ENCODE results near the gene INIP. TPM values are rescaled to one million over a fixed set of nuclear protein-coding genes. Genes with fewer than 3 reads are reported as not detected.

The INIP gene
- polyA plus RNA-seq, 1 donor from 2014 or later, result 64.7 TPM

DNA sequence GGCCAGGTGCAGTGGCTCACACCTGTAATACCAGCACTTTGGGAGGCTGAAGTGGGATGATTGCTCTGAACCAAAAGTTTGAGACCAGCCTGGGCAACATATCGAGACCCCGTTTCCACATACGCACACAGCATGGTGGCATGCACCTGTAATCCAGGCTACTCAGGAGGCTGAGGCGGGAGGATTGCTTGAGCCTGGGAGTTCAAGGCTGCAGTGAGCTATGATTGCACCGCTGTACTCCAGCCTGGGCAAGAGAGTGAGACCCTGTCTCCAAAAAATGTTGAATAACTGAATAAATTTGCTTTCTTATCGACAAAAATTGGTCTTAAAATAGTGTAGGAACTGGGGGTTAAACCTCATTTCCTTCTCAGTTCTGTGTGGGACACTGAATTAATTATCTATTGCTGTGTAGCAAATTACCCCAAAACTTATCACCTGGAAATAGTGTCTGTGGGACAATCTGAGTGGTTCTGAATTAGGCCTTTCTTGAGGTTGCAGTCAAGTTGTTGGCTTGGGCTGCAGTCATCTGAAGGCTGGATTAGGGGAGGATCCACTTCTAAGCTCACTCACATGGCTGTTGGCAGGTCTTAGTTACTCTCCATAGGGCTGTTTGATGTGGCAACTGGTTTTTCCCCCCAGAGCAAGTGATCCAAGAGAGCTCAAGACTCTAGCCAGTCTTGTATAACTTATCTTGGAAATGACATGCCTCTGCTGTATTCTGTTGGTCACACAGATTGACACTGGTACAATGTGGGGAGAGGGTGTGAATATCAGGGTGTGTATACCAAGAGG, 34.6 kb upstream of the INIP start:
- Histone ChIP-seq H3K27ac (ENCODE audit: low read length) (no peak overlapping the region), H3K4me3 (ENCODE audit: low read length) (peak overlapping the region; percentile 98), H4K20me1 (ENCODE audit: insufficient read depth) (no peaks in the 10 kb centered on the region), H3K9ac (ENCODE audit: low read length) (peak overlapping the region; percentile 82), H3K9me3 (ENCODE audit: low read length) (no peaks in the 10 kb centered on the region), H2AFZ (ENCODE audit: low read depth, low read length) (no peak overlapping the region), H3F3A (ENCODE audit: insufficient read depth, low read length, poor library complexity, severe bottlenecking) (no peaks in the 10 kb centered on the region), H3K9me2 (ENCODE audit: insufficient read depth, low read length) (no peaks in the 10 kb centered on the region), H3K27me3 (ENCODE audit: insufficient read depth, low read depth, low read length) (no peaks in the 10 kb centered on the region), H3K4me2 (ENCODE audit: low read length) (no peak overlapping the region), H3K79me2 (replicated peaks; ENCODE audit: insufficient read depth, low read length) (peaks cover 30% of the 10 kb centered on the region), H3K36me3 (ENCODE audit: insufficient read depth, low read length) (no peaks in the 10 kb centered on the region)
- TF ChIP-seq, protein P1, sequence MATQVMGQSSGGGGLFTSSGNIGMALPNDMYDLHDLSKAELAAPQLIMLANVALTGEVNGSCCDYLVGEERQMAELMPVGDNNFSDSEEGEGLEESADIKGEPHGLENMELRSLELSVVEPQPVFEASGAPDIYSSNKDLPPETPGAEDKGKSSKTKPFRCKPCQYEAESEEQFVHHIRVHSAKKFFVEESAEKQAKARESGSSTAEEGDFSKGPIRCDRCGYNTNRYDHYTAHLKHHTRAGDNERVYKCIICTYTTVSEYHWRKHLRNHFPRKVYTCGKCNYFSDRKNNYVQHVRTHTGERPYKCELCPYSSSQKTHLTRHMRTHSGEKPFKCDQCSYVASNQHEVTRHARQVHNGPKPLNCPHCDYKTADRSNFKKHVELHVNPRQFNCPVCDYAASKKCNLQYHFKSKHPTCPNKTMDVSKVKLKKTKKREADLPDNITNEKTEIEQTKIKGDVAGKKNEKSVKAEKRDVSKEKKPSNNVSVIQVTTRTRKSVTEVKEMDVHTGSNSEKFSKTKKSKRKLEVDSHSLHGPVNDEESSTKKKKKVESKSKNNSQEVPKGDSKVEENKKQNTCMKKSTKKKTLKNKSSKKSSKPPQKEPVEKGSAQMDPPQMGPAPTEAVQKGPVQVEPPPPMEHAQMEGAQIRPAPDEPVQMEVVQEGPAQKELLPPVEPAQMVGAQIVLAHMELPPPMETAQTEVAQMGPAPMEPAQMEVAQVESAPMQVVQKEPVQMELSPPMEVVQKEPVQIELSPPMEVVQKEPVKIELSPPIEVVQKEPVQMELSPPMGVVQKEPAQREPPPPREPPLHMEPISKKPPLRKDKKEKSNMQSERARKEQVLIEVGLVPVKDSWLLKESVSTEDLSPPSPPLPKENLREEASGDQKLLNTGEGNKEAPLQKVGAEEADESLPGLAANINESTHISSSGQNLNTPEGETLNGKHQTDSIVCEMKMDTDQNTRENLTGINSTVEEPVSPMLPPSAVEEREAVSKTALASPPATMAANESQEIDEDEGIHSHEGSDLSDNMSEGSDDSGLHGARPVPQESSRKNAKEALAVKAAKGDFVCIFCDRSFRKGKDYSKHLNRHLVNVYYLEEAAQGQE (IDR thresholded peaks at IDR 0.05; ENCODE audit: borderline replicate concordance), result no peak
- TF ChIP-seq EZH2 (IDR thresholded peaks at IDR 0.05; ENCODE audit: borderline replicate concordance, insufficient read depth, low read length, poor library complexity, severe bottlenecking) (no peak), RAD21 (conservative IDR thresholded peaks at IDR 0.05) (no peak), TAF1 (IDR thresholded peaks at IDR 0.05; ENCODE audit: low read depth) (no peak), MXI1 (conservative IDR thresholded peaks at IDR 0.05; ENCODE audit: poor library complexity, severe bottlenecking) (no peak), EP300 (conservative IDR thresholded peaks at IDR 0.05; ENCODE audit: poor library complexity, severe bottlenecking) (no peak), POLR2AphosphoS5 (IDR thresholded peaks at IDR 0.05) (no peak), SMC3 (conservative IDR thresholded peaks at IDR 0.05; ENCODE audit: poor library complexity) (no peak)
- TF ChIP-seq, protein P2, sequence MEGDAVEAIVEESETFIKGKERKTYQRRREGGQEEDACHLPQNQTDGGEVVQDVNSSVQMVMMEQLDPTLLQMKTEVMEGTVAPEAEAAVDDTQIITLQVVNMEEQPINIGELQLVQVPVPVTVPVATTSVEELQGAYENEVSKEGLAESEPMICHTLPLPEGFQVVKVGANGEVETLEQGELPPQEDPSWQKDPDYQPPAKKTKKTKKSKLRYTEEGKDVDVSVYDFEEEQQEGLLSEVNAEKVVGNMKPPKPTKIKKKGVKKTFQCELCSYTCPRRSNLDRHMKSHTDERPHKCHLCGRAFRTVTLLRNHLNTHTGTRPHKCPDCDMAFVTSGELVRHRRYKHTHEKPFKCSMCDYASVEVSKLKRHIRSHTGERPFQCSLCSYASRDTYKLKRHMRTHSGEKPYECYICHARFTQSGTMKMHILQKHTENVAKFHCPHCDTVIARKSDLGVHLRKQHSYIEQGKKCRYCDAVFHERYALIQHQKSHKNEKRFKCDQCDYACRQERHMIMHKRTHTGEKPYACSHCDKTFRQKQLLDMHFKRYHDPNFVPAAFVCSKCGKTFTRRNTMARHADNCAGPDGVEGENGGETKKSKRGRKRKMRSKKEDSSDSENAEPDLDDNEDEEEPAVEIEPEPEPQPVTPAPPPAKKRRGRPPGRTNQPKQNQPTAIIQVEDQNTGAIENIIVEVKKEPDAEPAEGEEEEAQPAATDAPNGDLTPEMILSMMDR (IDR thresholded peaks at IDR 0.05; ENCODE audit: poor library complexity, severe bottlenecking), result no peak

DNA sequence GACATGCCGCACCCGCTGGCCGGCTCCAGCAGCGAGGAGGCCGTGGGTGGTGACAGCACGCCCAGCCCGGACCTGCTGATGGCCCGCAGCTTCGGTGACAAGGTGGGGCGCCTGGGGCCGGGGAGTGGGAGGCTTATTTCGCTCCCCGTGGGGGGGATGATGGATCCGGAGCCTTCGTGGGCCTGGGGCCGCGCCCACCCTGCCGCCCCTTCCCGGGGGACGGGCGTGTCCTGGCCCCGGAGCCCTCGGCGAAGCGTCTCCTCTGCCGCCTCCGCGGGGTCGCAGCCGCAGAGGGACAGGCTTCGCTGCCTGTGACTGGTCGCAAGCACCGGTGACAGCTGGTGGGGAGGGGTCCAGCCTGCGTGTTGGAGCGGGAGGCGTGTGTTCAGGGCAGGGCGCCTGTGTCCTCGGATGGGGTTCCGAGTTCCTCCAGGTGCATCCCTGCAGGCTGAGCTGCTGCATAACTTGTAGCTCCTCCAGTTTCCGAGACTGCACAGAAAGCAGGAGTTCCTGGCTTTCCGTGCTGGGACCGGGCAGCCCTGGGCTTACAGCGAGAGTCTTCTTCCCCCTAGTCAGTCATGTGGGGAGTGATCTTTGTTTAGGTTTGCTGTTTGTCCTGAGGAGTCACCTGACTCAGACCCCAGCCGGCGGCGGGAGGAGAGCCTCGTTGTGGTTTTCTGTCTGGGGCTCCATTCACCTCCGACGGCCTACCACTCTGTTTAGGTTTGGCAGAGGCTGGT, 33.3 kb upstream of the INIP start:
- H3K9me3 ChIP-seq (ENCODE audit: low read length), result no peaks in the 10 kb centered on the region
- H3K27me3 ChIP-seq (ENCODE audit: insufficient read depth, low read depth, low read length), result no peaks in the 10 kb centered on the region
- H4K20me1 ChIP-seq (ENCODE audit: insufficient read depth), result no peaks in the 10 kb centered on the region
- H3F3A ChIP-seq (ENCODE audit: insufficient read depth, low read length, poor library complexity, severe bottlenecking), result no peaks in the 10 kb centered on the region
- peak overlapping the region; percentile 64 for H3K27ac ChIP-seq (ENCODE audit: low read length)
- H3K9ac ChIP-seq (ENCODE audit: low read length), result peak overlapping the region; percentile 82
- peak overlapping the region; percentile 88 for H2AFZ ChIP-seq (ENCODE audit: low read depth, low read length)
- H3K36me3 ChIP-seq (ENCODE audit: insufficient read depth, low read length), result no peaks in the 10 kb centered on the region
- no peak for TF ChIP-seq TAF1 (IDR thresholded peaks at IDR 0.05; ENCODE audit: low read depth)
- TF ChIP-seq POLR2AphosphoS5 (IDR thresholded peaks at IDR 0.05), result peak; percentile 54
- TF ChIP-seq RAD21 (conservative IDR thresholded peaks at IDR 0.05), result peak; percentile 20
- TF ChIP-seq, protein P2 (IDR thresholded peaks at IDR 0.05; ENCODE audit: poor library complexity, severe bottlenecking), result no peak
- peak; percentile 47 for TF ChIP-seq MXI1 (conservative IDR thresholded peaks at IDR 0.05; ENCODE audit: poor library complexity, severe bottlenecking)
- no peak for TF ChIP-seq EZH2 (IDR thresholded peaks at IDR 0.05; ENCODE audit: borderline replicate concordance, insufficient read depth, low read length, poor library complexity, severe bottlenecking)
- peak; percentile 19 for TF ChIP-seq SMC3 (conservative IDR thresholded peaks at IDR 0.05; ENCODE audit: poor library complexity)
- TF ChIP-seq, protein P1 (IDR thresholded peaks at IDR 0.05; ENCODE audit: borderline replicate concordance), result no peak
- TF ChIP-seq EP300 (conservative IDR thresholded peaks at IDR 0.05; ENCODE audit: poor library complexity, severe bottlenecking), result no peak
- H3K9me2 ChIP-seq (ENCODE audit: insufficient read depth, low read length), result no peaks in the 10 kb centered on the region
- H3K4me2 ChIP-seq (ENCODE audit: low read length), result peak overlapping the region; percentile 59
- peaks cover 30% of the 10 kb centered on the region for H3K79me2 ChIP-seq (replicated peaks; ENCODE audit: insufficient read depth, low read length)
- peak overlapping the region; percentile 98 for H3K4me3 ChIP-seq (ENCODE audit: low read length)
